ENCODE measurements around the gene POFUT1.
A peak's percentile ranks its signal among the peaks of the same experiment; 100 is the strongest.

The POFUT1 gene

DNA sequence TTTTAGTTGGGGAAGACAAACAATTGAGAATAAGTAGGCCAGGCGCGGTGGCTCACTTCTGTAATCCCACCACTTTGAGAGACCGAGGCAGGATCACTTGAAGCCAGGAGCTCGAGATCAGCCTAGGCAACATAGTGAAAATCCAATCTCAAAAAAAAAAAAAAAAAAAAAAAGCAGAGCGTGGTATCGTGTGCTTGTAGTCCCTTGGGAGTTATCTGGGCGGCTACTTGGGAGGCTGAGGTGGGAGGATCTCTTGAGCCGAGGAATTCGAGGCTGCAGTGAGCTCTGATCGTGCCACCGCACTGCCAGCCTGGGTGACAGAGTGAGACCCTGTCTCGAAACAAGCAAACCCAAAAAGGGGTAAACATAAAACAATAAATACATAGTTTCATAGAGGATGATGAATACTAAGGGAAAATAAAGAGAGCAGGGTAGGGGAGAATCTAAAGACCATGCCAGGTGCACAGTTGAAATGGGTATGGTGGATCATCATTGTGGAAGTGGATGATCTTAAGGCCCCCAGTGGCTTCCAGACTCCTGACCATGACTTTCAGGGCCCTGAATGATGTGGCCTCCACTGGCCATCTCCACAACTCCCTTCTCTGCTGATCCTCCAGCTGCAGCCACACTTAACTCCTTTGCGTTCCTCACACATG is 947 bp downstream of the POFUT1 start:
- no peak for DNase-seq

DNA sequence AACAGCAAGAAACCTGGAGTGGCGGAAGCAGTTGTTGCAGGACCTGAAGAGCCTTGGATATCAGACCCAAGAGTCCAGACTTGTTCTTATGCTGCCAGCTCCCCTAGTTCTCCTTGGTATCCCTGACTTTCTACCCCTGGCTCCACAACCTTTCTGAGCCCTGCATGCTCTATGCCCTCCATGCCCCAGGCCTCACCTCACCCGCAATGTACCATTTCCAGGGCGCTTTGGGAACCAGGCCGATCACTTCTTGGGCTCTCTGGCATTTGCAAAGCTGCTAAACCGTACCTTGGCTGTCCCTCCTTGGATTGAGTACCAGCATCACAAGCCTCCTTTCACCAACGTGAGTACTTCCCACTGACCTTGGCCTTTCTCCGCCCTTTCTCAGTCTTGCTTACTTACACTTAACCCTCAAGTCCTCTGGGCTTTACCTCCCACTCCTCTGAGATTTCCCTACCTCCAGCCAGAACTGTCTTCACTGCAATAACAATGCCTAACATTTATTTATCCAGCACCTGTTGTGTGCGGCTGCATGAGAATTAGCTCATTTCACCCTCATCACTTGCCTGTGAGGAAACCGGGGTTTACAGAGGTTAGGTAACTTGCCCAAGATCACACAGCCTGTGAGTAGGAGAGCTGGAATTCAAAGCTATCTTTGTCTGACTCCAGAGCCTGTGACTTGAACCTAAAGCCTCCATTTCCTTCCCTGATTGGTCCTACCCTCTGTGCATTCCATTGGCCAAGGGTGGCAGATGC is 2.3 kb downstream of the POFUT1 start:
- no peak for DNase-seq

DNA sequence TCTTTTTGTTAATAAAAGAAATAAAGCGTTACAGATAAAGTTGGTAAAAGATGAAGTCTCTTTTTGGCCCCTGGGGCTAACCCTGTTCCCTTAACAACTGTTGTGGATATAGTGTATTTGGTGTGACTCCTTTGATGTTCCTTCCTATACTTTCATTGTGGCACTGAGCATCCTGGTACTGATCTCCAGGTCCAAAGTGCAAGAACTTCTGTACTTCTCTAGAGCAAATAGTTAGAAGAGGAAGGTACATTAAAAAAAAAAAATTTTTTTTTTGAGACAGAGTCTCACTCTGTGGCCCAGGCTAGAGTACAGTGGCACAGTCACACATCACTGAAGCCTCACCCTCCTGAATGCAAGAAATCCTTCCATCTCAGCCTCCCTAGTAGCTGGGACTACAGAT is 6.2 kb downstream of the POFUT1 start:
- no peak for DNase-seq

DNA sequence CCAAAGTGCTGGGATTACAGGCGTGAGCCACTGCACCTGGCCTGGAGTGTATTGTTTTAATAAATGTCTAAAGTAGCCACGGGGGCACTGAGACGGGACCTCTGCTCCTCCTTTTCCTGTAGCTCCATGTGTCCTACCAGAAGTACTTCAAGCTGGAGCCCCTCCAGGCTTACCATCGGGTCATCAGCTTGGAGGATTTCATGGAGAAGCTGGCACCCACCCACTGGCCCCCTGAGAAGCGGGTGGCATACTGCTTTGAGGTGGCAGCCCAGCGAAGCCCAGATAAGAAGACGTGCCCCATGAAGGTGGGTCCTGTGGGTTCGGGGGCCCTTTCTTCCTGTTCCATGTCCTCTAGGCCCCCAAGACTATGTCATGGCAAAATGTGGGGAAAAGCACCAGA is 7.5 kb downstream of the POFUT1 start:
- DNase-seq = no peak

DNA sequence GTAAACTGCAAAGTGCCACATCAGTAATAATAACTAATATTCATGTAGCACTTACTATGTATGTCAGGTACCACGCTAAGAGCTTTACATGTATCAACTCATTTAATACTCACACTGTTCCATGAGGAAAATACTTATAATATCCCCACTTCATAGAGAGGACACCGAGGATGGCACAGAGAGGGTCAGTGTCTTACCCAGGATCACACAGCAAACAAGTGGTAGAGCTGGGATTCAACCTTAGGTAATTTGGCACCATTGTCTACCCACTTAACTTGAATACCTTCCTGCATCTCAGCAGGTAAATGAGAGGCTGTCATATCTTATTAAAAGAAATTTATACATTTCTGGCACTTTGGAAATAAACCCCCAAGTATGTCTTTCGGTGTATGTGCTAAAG is 8.0 kb downstream of the POFUT1 start:
- DNase-seq = no peak

DNA sequence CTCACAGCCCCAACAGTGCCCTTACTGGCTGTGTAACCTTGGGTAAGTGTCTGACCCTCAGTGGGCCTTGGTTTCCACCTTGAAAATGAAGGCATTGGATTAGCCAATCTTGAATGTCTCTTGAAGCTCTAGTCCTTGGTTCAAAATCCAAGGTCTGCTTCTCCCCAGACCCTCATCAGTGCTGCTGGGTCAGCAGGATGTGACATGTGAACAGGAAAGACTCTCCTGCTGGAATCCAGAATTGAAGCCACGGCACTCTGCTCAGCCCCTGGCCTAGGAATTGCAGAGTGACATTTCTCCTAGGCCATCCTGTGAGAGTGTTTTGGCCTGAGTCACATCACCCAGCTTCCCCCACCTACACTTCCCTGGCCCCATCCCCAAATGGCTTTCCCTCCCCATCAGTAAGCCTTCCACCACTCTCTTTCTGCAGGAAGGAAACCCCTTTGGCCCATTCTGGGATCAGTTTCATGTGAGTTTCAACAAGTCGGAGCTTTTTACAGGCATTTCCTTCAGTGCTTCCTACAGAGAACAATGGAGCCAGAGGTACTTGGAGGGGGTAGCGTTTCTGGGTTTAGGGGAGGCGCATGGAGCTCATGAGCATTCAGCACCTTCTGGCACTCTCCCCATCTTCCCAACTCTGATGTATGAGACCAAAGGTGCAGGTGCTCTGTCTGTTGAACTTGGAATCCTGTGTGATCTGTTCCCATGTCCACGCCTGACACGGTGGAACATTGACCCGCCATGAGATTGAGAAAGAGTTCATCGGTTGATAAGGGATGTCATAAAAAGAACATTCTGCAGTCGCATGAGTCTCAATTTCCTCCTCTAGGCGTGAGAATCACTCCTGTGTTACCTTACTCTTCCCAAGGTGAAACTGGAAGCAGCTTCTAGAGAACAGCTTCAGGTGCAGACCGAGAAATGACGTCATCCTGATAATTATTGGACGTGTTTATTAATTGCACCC is 8.8 kb downstream of the POFUT1 start:
- no peak for DNase-seq

DNA sequence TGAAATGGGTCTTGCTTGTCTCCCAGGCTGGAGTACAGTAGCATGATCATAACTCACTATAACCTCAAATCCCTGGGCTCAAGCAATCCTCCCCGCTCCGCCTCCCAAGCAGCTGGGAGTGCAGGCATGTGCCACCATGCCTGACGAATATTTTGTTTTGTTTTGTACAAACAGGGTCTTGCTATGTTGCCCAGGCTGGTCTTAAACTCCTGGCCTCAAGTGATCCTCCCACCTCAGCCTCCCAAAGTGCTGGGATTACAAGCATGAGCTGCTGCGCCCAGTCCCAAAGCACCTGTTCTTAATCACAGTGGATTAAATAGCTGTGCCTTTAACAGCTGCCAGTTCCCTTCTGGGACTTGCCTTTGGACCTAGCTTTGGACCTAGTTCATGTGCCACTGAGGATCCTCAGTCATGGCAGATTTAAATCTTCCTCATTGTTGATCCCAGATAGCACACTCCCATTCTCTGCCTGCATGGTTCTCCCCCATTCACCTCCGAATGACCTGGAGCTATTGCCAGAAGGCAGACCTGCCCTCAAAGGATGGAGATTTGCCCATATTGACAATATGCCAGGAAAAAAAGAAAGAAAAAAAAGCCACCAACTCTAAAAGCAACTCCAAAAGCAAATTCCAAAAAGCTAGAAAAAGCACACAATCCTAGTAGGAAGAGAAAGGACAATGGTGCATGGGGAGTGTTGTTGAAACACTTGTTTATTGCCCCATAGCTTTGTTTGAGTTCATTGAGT is 10.6 kb downstream of the POFUT1 start:
- DNase-seq = no peak

DNA sequence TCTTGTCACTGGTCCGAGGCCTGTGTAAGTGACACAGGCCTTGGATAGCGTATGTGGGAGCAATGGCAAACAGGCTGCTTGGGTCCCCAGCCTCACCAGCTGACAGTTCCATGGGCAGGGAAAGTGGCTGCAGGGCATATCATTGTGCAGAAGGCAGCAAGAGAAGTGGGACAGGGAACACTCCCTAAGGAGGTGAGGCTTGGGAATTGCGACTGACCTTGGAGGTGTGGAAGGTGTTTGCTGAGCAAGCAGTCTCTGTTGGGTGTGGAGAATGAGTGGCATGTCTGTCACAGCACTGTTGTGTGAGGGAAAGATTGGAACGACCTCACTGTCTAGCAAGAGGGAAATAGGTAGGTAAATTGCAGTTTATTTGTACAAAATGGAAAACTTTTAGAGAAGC is 16.8 kb downstream of the POFUT1 start:
- no peak for DNase-seq

DNA sequence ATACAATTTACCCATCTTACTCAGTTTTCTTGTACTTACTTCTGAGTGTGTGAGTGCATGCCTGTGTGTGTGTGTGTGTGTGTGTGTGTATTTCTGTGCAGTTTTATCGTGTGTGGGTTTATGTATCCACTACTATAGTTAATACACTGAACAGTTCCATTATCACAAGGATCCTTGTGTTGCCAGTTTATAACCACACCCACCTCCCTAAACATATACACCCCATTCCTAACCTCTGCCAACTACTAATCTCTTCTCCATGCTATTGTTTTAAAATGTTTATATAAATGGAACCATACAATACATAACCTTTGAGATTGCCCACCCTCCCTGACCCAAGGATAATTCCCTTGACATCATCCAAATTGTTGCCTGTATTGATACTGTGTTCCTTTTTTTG is 18.7 kb downstream of the POFUT1 start:
- DNase-seq = no peak

DNA sequence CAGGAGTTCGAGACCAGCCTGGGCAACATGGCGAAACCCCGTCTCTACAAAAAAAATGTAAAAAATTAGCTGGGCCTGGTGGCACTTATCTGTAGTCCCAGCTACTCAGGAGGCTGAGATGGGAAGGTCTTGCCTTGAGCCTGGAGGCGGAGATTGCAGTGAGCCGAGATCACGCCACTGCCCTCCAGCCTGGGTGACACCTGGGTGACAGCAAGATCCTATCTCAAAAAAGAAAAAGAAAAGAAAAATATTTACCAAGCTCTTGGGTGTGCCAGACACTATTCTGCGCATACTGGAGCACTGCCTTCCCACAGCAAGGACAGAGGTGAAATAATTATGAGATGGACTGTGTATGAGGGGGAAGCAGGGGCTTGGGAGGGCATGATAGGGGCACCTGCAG is 19.6 kb downstream of the POFUT1 start:
- no peak for DNase-seq

DNA sequence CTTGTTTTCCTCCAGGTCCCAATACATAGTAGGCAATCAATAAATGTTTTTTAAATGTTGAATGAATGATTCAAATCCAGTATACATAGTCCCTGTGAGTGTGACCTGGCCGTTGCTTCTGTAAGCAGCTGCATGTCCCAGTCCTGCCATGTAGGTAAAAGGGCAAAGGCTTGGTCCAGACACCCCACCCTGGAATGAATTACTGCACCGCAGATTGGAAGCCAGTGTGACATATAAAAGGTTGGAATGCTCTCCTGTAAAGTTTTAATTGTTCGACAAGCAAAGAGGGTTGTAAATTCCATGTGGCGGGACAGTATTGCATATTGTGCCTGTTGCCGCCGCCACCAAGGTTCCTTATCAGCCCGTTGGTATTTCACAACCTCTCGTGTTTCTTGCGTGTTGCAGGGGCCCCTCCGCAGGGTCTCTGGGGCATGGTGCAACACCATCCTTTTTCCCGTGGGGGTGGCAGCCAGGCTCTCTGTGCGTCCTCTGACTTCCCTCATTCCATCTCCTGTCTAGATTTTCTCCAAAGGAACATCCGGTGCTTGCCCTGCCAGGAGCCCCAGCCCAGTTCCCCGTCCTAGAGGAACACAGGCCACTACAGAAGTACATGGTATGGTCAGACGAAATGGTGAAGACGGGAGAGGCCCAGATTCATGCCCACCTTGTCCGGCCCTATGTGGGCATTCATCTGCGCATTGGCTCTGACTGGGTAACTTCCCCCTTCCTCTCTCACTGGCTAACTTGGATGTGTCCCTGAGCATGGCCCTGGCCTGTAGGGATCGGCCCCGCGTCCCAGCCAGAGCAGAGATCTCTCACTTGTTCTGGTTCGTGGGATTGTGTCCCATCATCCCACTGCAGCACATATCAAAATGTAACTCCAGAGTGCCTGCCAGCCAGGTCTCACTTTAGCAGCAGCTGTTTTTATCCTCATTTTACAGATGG is 20.3 kb downstream of the POFUT1 start:
- no peak for DNase-seq

DNA sequence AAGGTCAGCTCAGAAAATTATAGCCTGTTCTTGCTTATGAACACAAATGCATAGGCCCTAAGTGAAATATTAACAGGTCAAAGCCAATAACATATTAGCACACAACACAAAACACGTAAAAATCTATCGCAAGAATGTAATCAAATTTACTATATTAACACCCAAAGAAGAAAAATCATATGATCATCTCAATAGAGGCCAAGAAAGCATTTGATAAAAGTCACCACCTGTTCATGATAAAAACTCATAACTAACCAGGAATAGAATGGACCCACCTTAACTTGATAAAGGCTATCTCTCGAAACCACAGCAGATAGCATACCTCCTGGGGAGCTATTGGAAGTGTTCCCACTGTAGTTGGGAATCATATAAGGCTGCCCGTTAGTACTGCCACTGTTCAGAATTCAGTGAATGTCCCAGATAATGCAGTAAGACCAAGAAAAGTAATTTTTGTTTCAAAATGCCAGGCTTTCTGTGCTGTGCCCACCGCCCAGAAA is 21.6 kb downstream of the POFUT1 start:
- no peak for DNase-seq

DNA sequence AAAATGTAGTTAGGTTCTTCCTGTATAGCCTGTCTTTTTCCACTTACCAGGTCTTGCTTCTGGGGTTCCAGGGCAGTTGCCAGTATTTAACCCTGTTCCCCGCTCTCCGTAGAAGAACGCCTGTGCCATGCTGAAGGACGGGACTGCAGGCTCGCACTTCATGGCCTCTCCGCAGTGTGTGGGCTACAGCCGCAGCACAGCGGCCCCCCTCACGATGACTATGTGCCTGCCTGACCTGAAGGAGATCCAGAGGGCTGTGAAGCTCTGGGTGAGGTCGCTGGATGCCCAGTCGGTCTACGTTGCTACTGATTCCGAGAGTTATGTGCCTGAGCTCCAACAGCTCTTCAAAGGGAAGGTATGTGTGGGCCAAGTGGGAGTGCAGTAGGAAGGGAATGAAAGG is 23.0 kb downstream of the POFUT1 start:
- DNase-seq = no peak

DNA sequence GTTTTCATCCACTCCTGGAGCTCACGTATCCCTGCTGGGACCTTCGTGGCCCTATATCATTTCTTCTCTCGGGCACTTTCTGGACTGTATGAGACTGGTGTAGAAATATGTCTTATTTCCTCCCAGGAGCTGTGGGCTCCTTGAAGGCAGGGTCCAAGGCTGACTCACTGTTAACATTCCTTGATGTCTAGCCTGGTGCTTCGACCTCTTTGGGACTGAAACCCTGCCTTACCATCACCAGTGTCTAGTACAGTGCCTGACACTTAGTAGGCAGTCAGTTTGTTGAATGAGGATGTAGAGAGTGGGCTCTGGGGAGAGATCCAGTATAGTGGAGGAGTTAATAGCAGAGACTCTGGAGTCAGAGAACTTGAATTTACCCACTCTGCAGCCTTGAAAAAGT is 23.6 kb downstream of the POFUT1 start:
- DNase-seq = no peak

DNA sequence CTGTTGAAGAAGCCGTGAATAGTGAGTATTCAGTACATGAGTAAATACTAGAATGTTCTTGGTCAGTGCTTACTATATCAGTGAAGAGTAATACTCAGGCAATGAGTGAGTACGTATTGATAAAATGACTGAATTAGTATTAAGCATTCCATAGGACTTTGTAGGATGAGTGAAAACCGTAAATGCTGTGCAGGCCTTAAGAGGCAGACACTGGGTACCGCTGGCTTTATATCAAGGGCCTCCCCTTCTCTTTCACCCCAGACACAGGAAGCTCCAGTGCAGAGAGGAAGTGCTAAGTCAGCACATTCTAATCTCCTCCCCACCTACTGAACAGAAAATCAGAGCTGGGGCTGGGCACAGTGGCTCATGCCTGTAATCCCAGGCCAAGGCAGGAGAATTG is 24.2 kb downstream of the POFUT1 start:
- DNase-seq = peak; percentile 13

DNA sequence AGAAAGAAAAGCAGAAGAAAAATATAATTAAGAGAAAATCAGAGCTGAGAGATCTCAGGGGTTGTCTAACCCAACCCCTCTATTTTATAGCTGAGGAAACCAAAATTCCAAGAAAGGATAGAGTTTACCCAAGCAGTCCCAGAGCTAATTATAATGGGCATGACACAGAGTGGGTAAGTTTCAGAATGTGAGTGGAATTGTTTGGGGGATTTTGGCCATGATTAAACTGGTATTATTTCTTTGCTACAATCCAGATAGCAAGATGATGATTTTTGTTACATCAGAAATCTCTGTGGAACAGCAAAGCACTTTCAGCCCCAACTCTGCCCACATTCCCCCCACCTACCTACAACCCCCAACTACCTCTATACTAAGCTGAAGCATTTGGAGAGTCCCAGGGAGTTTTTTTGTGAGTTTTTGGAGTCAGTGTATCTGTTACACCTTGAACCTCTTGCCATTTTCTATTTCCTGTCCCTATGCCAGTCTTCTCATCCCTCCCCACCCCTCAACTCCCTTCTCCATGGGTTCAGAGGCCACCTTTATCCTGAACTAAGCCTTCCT is 24.7 kb downstream of the POFUT1 start:
- DNase-seq = no peak

DNA sequence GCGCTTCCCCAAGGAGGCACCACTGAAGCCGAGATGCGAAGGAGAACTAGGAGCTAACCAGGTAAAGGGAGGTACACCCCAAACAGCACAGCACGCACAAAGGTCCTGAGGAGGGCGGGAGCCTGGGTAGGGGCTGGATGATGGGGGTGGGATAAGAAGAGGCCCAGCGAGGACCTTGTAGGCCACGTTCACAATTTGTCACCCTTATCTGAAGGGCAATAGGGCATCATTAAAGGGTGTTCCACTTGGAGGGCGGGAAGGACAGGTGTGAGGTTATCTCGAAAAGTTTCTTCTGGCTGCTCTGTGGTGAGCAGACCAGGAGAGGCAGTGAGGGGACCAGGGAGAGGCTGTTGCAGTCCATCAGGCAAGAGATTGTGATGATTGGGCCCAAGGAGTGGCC is 25.6 kb downstream of the POFUT1 start:
- no peak for DNase-seq

DNA sequence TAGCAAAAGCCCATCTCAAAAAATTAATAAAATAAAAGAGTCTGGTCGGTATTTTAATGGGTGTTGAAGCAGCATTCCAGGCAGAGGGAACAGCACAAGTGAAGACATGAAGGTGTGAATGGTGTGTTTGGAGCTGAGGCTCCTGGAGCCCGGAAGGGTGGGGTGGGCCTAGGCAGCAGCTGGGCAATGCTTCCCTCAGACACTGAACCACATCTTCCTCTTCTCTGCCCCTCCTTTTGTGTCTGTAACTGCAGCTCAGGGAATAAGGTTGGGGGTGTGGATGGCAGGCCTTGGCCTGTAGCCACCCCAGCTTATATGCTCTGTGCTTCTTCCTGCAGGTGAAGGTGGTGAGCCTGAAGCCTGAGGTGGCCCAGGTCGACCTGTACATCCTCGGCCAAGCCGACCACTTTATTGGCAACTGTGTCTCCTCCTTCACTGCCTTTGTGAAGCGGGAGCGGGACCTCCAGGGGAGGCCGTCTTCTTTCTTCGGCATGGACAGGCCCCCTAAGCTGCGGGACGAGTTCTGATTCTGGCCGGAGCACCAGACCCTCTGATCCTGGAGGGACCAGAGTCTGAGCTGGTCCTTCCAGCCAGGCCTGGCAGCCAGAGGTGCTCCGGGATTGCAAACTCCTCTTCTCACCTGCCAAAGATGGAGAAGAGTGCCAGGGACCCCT is 26.6 kb downstream of the POFUT1 start:
- no peak for DNase-seq

DNA sequence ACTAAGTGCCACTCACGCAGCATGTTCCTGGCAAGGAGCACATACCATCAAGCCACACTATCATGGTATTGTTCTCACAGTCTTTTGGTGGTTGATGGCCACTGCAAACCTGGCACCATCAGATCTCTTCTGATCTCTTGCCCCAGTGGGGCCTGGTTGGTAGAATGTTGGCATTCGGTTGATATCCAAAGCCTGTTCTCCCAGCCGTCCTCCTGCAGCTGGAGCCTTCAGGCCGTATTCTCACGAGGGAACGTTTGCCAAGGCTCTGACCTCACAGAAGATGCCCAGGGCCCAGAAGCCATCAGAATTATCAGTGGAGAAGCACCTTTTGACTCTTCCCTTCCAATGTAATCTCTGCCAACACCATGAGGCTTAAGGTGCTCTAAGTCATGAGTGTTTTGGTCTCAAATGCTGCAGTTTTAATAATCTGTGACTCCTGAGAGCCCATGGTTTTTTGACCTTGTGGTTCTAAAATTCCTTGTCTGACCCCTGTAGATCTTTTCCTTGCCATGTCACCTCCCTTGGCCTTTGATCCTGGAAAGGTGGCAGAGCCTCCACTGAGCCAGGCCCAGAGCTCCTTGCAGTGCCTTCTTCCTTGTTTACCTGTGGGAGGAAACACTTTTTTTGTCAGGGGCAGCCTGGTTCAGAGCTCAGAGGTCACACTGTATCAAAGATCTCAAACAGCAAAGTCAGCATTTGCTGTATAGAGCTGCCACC is 27.8 kb downstream of the POFUT1 start:
- DNase-seq = no peak

All from fibroblast of skin of scalp (primary cell).